Naive thymus-derived CD8-positive, alpha-beta T cell (primary cell): Measurements from ENCODE around the gene EP400. TPM values are rescaled to one million over a fixed set of nuclear protein-coding genes. Genes with fewer than 3 reads are reported as not detected.

Experiments
- ATAC-seq, 2 donors: fragments of 150-1000 bp; cut with Tn5 transposase in 1 of 2; sonication (Bioruptor Pico), chemical (Tn5 transposase) in 1 of 2; 1 replicate in 1 of 2; 2 replicates in 1 of 2; pipeline ENCODE4 v1.10.0; 2021; ENCODE audit warnings: mild to moderate bottlenecking in 2 of 2, moderate library complexity in 2 of 2
- POLR2A ChIA-PET: fragments of 350-600 bp; sonication (Branson Sonifier 250); formaldehyde crosslinking; loops from one replicate; lab custom pipeline; 2021; ENCODE audit warnings: antibody characterized with exemption; lab: Charles Lee
- DNase-seq, 10 donors: peaks; one replicate each; pipeline versions ENCODE4 v3.0.0 to v3.0.0-alpha.2; 2020 to 2022
- H3K27ac Mint-ChIP-seq, 10 donors: one replicate each; pipeline ENCODE4 v1.8.0; 2020 to 2022; ENCODE audit warnings: mild to moderate bottlenecking in 10 of 10, mixed read lengths in 10 of 10, moderate library complexity in 4 of 10, inconsistent platforms in 1 of 10
- H3K27me3 Mint-ChIP-seq, 5 donors: one replicate each; pipeline ENCODE4 v1.8.0; 2021 to 2022; ENCODE audit warnings: mixed read lengths in 5 of 5
- H3K36me3 Mint-ChIP-seq, 3 donors: one replicate each; pipeline ENCODE4 v1.8.0; 2020 to 2022; ENCODE audit warnings: mixed read lengths in 3 of 3, mild to moderate bottlenecking in 2 of 3, inconsistent platforms in 1 of 3
- H3K4me1 Mint-ChIP-seq, 4 donors: one replicate each; pipeline ENCODE4 v1.8.0; 2021 to 2022; ENCODE audit warnings: mixed read lengths in 4 of 4
- H3K4me3 Mint-ChIP-seq, 10 donors: one replicate each; pipeline ENCODE4 v1.8.0; 2020 to 2022; ENCODE audit warnings: mild to moderate bottlenecking in 10 of 10, mixed read lengths in 10 of 10, moderate library complexity in 6 of 10, inconsistent platforms in 1 of 10
- H3K9me3 Mint-ChIP-seq, 9 donors: one replicate each; pipeline ENCODE4 v1.8.0; 2020 to 2022; ENCODE audit warnings: mixed read lengths in 9 of 9, mild to moderate bottlenecking in 3 of 9, inconsistent platforms in 1 of 9, moderate library complexity in 1 of 9
- polyA plus RNA-seq, 3 donors: library from polyadenylated mRNA; unstranded; fragments of 300-500 nt; fragmentation: Illumina TruSeq; gene quantifications; one replicate each; pipeline ENCODE4 v1.2.3, GENCODE V29; 2021
- total RNA-seq, 8 experiments: library from RNA in 2 of 8; stranded (reverse) in 2 of 8; gene quantifications; one replicate each; pipeline ENCODE4 v1.2.3 and lab custom pipeline; 2021 to 2026

EP400 gene
- total and polyA plus RNA-seq, 5 experiments from 2014 or later = 1.1 to 82.5 (median 3.4) TPM

- DNase-seq (no peak), ATAC-seq (no peak)
- Mint-ChIP-seq H3K4me1 (peaks cover 0 to 6% (median 0%) of the 10 kb centered on the region in 4 donors), H3K9me3 (no peaks in the 10 kb centered on the region), H3K36me3 (peaks cover 9 to 87% (median 18%) of the 10 kb centered on the region in 3 donors), H3K27ac (peak overlapping the region in 2 of 10 donors; percentile 34 to 35), H3K4me3 (no peak overlapping the region), H3K27me3 (no peaks in the 10 kb centered on the region)
- POLR2A ChIA-PET = no interaction called here
Measured at GRCh38 chr12:132054983-132055382, 105.2 kb downstream of the EP400 start.

- peaks cover 0 to 6% (median 0%) of the 10 kb centered on the region in 4 donors for H3K4me1 Mint-ChIP-seq
- POLR2A ChIA-PET = no interaction called here
- H3K36me3 Mint-ChIP-seq = peaks cover 6 to 85% (median 12%) of the 10 kb centered on the region in 3 donors
- no peaks in the 10 kb centered on the region for H3K27me3 Mint-ChIP-seq
- no peaks in the 10 kb centered on the region for H3K9me3 Mint-ChIP-seq
- no peak overlapping the region for H3K4me3 Mint-ChIP-seq
- H3K27ac Mint-ChIP-seq = no peak overlapping the region
- no peak for ATAC-seq
- no peak for DNase-seq
Measured at GRCh38 chr12:132055535-132056096, 105.9 kb downstream of the EP400 start.

DNA sequence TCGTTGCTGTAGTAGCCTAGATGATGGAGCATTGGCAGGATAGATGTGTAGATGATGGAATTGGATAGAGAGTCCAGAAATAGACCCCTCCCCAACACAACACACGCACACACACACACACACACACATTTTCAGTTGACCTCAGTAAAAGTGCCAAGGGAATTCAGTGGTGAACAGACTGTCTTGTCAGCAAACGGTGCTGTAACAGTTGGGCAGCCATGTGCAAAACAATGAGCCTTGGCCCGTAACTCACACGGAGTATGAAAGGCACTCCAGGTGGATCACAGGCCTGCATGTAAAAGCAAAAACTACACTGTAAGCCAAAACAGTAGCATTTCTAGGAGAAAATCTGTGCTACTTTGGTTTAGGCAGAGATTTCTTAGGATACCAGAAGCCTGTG, 106.6 kb downstream of the EP400 start:
- Mint-ChIP-seq H3K27ac (no peak overlapping the region), H3K4me1 (peaks cover 0 to 6% (median 1%) of the 10 kb centered on the region in 4 donors), H3K4me3 (no peak overlapping the region), H3K27me3 (no peaks in the 10 kb centered on the region), H3K9me3 (no peaks in the 10 kb centered on the region), H3K36me3 (peaks cover 1 to 85% (median 13%) of the 10 kb centered on the region in 3 donors)
- no peak for DNase-seq
- POLR2A ChIA-PET = no interaction called here
- ATAC-seq = no peak

- POLR2A ChIA-PET = no interaction called here
- DNase-seq (no peak), ATAC-seq (no peak)
- H3K27ac Mint-ChIP-seq = peak overlapping the region in 1 of 10 donors; percentile 2
- no peaks in the 10 kb centered on the region for H3K9me3 Mint-ChIP-seq
- H3K36me3 Mint-ChIP-seq = peaks cover 0 to 89% (median 11%) of the 10 kb centered on the region in 3 donors
- H3K27me3 Mint-ChIP-seq = no peaks in the 10 kb centered on the region
- no peak overlapping the region for H3K4me3 Mint-ChIP-seq
- H3K4me1 Mint-ChIP-seq = peaks cover 0 to 6% (median 2%) of the 10 kb centered on the region in 4 donors
Measured at GRCh38 chr12:132056951-132057350, 107.2 kb downstream of the EP400 start.

- Mint-ChIP-seq H3K36me3 (peaks cover 0 to 91% (median 15%) of the 10 kb centered on the region in 3 donors), H3K9me3 (no peaks in the 10 kb centered on the region), H3K27ac (peak overlapping the region in 3 of 10 donors; percentile 6 to 57 (median 20)), H3K4me3 (no peak overlapping the region), H3K27me3 (no peaks in the 10 kb centered on the region), H3K4me1 (peaks cover 3 to 7% (median 3%) of the 10 kb centered on the region in 4 donors)
- ATAC-seq (no peak), DNase-seq (no peak)
- POLR2A ChIA-PET = no interaction called here
Measured at GRCh38 chr12:132057691-132058090, 107.9 kb downstream of the EP400 start.

- DNase-seq (peak in 1 of 10 donors; percentile 21), ATAC-seq (no peak)
- peaks cover 0 to 80% (median 19%) of the 10 kb centered on the region in 3 donors for H3K36me3 Mint-ChIP-seq
- POLR2A ChIA-PET = no interaction called here
- no peaks in the 10 kb centered on the region for H3K9me3 Mint-ChIP-seq
- H3K27me3 Mint-ChIP-seq = no peaks in the 10 kb centered on the region
- peaks cover 7 to 29% (median 26%) of the 10 kb centered on the region in 4 donors for H3K4me1 Mint-ChIP-seq
- peak overlapping the region in 4 of 10 donors; percentile 28 to 61 (median 56) for H3K27ac Mint-ChIP-seq
- no peak overlapping the region for H3K4me3 Mint-ChIP-seq
Measured at GRCh38 chr12:132061197-132061596, 111.5 kb downstream of the EP400 start.

DNA sequence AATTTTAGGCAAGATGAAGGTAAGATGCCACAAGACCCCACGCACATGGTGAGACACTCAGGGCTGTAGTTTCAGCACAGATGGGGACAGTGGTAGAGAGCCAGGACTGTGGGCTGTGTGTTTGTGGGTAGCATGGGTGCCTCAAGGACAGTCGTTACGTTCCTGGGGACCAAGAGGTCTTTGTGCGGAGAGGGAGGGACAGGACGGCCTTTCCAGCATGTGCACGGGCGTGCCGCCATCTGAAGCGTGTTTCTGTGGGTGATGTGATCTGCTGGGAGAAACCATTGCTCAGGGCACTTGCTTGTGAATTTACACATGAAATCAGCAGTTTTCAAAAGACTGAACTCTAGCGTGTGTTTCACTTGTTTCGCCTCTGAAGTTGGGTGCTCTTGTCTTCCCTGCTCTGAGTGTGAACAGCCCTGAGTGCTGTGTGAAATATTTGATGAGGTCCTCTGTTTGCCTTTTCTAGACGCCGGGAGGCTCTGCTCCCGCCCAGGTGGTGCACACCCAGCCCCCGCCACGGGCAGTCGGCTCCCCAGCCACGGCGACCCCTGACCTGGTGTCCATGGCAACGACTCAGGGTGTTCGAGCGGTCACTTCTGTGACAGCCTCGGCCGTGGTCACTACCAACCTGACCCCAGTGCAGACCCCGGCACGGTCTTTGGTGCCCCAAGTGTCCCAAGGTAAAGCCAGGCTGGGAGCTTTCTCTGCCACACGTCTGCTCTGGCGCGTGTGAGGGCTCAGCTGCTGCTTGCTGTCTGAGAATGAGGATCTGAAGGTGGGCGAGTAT, 112.1 kb downstream of the EP400 start:
- H3K9me3 Mint-ChIP-seq = no peaks in the 10 kb centered on the region
- peaks cover 0 to 80% (median 19%) of the 10 kb centered on the region in 3 donors for H3K36me3 Mint-ChIP-seq
- H3K27ac Mint-ChIP-seq = peak overlapping the region in 2 of 10 donors; percentile 55 to 77

DNA sequence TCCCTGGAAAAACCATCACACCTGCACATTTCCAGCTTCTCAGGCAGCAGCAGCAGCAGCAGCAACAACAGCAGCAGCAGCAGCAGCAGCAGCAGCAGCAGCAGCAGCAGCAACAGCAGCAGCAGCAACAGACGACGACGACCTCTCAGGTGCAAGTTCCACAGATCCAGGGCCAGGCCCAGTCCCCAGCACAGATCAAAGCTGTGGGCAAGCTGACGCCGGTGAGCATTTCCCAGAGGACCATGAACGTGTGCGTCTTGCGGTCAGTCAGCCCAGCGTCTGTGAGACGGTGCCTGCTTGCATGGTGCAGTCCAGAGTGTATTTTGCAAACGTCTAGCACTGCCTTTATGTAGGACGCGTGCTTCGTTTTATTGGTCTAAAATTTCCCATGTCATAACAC, 112.7 kb downstream of the EP400 start:
- POLR2A ChIA-PET = interaction anchor here (0.6 kb wide), 1 partner anchor 232 kb away, joined by 4 read pairs; no protein-coding TSS in a partner anchor
- H3K4me3 Mint-ChIP-seq = no peak overlapping the region
- peaks cover 0 to 80% (median 21%) of the 10 kb centered on the region in 3 donors for H3K36me3 Mint-ChIP-seq
- H3K27ac Mint-ChIP-seq = peak overlapping the region in 3 of 10 donors; percentile 44 to 72 (median 67)
- ATAC-seq (no peak), DNase-seq (no peak)
- H3K9me3 Mint-ChIP-seq = no peaks in the 10 kb centered on the region
- H3K27me3 Mint-ChIP-seq = no peaks in the 10 kb centered on the region
- H3K4me1 Mint-ChIP-seq = peaks cover 9 to 42% (median 35%) of the 10 kb centered on the region in 4 donors

More for the DNA sequence above, 112.1 kb downstream of the EP400 start:
- POLR2A ChIA-PET = interaction anchor here (0.6 kb wide), 1 partner anchor 231 kb away, joined by 4 read pairs; no protein-coding TSS in a partner anchor
- ATAC-seq (no peak), DNase-seq (peak in 1 of 10 donors; percentile 52)
- Mint-ChIP-seq H3K27me3 (no peaks in the 10 kb centered on the region), H3K4me1 (peaks cover 8 to 35% (median 30%) of the 10 kb centered on the region in 4 donors), H3K4me3 (no peak overlapping the region)

DNA sequence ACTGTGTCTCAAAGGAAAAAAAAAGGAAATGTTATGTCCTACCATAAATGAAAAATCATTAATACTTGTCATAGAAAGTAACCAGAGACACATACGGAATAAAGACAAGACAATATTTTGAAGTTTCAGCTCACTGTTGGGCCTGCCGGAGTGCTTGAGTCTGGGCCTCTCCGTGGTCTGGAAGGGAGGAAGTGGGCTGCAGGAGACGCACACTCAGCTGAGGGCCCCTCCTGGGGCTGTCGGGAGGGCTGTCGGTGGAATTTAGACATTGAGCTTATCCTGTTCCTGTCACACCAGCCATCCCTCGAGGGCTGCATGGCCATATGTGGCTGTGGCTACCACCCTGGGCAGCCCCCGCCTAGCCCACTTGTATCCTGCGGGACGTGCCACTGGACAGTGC, 113.7 kb downstream of the EP400 start:
- H3K36me3 Mint-ChIP-seq = peaks cover 0 to 73% (median 18%) of the 10 kb centered on the region in 3 donors
- DNase-seq (no peak), ATAC-seq (peak in 1 of 2 donors; percentile 53)
- H3K4me3 Mint-ChIP-seq = peak overlapping the region in 1 of 10 donors; percentile 13
- H3K27ac Mint-ChIP-seq = peak overlapping the region in 9 of 10 donors; percentile 4 to 81 (median 71)
- POLR2A ChIA-PET = no interaction called here
- H3K27me3 Mint-ChIP-seq = no peaks in the 10 kb centered on the region
- H3K9me3 Mint-ChIP-seq = no peaks in the 10 kb centered on the region
- peaks cover 11 to 45% (median 38%) of the 10 kb centered on the region in 4 donors for H3K4me1 Mint-ChIP-seq

- Mint-ChIP-seq H3K27me3 (no peaks in the 10 kb centered on the region), H3K4me3 (peak overlapping the region in 1 of 10 donors; percentile 17), H3K9me3 (no peaks in the 10 kb centered on the region), H3K36me3 (peaks cover 0 to 68% (median 18%) of the 10 kb centered on the region in 3 donors), H3K4me1 (peaks cover 11 to 45% (median 40%) of the 10 kb centered on the region in 4 donors), H3K27ac (peak overlapping the region in 7 of 10 donors; percentile 35 to 72 (median 56))
- ATAC-seq (no peak), DNase-seq (no peak)
- POLR2A ChIA-PET = no interaction called here
Measured at GRCh38 chr12:132064631-132065030, 114.9 kb downstream of the EP400 start.

GRCh38 chr12:132065203-132065602, 115.5 kb downstream of the EP400 start:
- DNase-seq (no peak), ATAC-seq (peak in 1 of 2 donors; percentile 17)
- POLR2A ChIA-PET = no interaction called here
- Mint-ChIP-seq H3K27me3 (no peaks in the 10 kb centered on the region), H3K4me1 (peaks cover 11 to 45% (median 42%) of the 10 kb centered on the region in 4 donors), H3K9me3 (no peaks in the 10 kb centered on the region), H3K27ac (peak overlapping the region in 2 of 10 donors; percentile 37 to 42), H3K4me3 (no peak overlapping the region), H3K36me3 (peaks cover 0 to 66% (median 18%) of the 10 kb centered on the region in 3 donors)

DNA sequence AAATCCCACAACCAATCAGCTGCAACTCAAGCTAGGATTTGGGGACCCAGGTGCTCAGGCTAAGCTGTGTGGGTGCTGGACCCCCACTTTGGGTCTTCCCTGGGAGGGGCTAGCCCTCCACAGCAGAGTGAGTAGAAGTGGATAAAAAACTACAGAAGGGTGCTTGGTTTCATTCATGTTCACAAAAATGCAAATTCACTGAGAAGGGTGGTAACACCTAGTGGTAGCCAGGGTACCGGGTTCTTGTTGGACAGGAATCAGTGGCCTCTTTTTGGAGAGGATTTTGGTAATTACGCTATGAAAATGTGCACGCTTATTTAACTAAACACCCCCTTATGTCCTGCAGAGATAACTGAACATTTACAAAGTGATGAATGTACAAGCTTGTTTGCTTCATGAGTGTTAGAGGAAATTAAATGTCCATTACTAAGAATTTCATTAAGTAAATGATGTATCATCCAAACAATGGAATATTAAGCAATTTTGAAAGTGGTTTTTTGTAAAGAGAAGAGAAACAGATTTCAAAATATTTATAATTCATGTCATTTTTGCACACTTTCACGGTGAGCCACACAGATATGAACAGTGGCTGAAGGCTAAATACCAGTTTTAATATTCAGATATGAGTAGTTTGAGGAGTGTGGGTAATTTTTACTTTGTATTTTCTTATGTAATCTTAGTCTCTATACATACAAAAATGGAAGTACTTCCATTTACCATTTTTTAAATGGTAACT, 116.0 kb downstream of the EP400 start:
- H3K9me3 Mint-ChIP-seq = no peaks in the 10 kb centered on the region
- H3K27me3 Mint-ChIP-seq = no peaks in the 10 kb centered on the region
- peaks cover 0 to 67% (median 18%) of the 10 kb centered on the region in 3 donors for H3K36me3 Mint-ChIP-seq
- peak overlapping the region; percentile 51 to 92 (median 83) for H3K4me3 Mint-ChIP-seq
- ATAC-seq (no peak), DNase-seq (no peak)
- peaks cover 11 to 48% (median 42%) of the 10 kb centered on the region in 4 donors for H3K4me1 Mint-ChIP-seq
- POLR2A ChIA-PET = no interaction called here
- peak overlapping the region; percentile 76 to 97 (median 90) for H3K27ac Mint-ChIP-seq
